ENCODE data around the gene SLFN12.
"Not testable (repeated sequence)": the region's sequence is repeated elsewhere in the genome, so short reads cannot be mapped to it uniquely, and the experiment has no call there.

SLFN12 gene

DNA sequence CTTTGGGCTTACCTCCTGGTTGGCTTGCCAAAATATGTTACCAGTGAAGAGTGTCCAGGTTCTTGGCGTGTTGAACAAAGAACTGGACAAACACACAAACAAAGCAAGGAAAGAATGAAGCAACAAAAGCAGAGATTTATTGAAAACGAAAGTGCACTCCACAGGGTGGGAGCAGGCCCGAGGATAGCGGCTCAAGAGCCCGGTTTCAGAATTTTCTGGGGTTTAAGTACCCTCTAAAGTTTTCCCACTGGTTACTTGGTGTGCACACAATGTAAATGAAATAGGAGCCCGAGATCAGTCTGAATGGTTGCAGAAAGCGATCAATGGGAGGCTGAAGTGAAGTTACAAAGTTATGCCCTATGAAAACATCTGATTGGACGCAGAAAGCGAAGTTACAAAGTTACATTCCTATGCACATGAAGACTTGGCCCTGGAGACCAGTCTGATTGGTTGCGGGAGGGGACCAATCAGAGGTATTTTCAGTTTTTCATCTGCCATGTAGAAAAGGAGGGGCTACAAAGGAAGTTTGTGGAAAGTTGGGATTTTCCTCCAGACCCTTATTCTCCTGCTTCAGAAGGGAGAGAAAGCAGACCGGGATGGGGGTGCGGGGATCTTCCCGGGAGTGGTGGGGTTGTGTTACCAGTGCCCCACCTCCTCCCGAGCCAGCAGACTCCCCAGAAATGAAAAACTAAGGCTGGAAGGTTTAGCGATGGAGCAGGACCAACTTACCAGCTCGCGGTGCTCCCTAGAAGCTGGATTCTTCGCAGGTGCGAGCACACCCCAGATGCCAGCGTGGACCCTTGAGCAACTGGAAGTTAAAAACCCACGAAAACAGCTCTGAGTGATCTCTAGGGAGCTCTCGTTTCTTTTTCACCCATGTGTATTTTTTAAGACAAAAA, at the start of gene SLFN12:
Gene SLFN12, minus strand, starts transcription at position 325 of the 899 bp plus-strand sequence. CDS start 9,472 bp downstream, outside the sequence.
- DNase-seq (ENCODE audit: low read depth): peak; percentile 98

DNA sequence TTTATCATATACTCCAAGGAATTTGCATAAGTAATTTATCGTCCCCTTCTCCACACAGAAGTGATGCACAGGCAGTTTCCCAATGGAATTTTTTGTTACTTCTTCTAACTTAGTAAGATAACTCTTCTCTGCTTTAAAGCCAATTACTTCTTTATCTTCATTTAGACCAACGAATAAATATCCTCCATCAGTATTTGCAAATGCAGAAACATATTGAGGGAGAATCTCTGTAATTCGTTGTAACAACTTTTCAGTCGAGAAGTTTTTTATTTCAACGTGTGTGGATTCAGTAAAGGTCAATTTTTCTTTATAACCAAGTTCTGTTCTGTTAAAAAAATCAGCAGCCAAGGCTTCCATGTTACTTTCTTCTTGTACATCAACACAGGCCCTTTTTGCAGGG, 47.0 kb upstream of the SLFN12 start:
- DNase-seq (ENCODE audit: low read depth): no peak

GRCh38 chr17:35477248-35477647, 44.9 kb upstream of the SLFN12 start:
- DNase-seq (ENCODE audit: low read depth): no peak

- DNase-seq (ENCODE audit: low read depth): no peak
Measured at GRCh38 chr17:35476283-35476820, 44.1 kb upstream of the SLFN12 start.

DNA sequence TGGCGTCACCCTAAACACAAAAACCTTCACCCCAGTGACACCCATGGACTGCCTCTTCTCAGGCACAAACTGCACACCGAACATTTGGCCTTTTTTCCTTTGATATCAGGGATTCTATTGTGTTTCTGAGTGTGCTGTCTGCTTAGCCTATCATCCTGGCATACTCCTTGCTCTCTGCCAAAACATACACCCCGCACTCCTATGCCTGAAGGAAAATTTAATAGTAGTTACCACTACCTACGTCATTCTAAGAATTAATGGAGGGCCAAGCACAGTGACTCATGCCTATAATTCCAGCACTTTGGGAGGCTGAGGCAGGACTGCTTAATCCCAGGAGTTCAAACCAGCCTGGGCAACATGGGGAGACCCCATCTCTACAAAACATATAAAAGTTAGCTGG, 36.2 kb upstream of the SLFN12 start:
- DNase-seq (ENCODE audit: low read depth): no peak

DNA sequence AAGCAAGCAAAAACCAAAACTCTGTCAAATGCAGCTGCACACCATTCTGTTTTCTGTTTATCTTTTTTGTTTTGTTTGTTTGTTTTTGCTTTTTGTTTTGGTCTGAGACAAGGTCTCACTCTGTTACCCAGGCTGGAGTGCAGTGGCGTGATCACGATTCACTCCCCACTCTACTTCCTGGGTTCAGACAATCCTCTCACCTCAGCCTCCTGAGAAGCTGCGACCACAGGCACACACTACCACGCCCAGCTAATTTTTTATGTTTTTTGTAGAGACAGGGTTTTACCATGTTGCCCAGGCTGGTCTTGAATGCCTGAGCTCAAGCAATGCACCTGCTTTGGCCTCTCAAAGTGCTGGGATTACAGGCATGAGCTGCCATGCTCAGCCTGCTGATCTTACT, 35.5 kb upstream of the SLFN12 start:
- no peak for DNase-seq (ENCODE audit: low read depth)

GRCh38 chr17:35460354-35460851, 28.1 kb upstream of the SLFN12 start:
- no peak for DNase-seq (ENCODE audit: low read depth)

- DNase-seq (ENCODE audit: low read depth): not testable (repeated sequence)
Measured at GRCh38 chr17:35454035-35454434, 21.7 kb upstream of the SLFN12 start.

- DNase-seq (ENCODE audit: low read depth): no peak
Measured at GRCh38 chr17:35453171-35453570, 20.9 kb upstream of the SLFN12 start.

GRCh38 chr17:35449371-35449931, 17.2 kb upstream of the SLFN12 start:
- peak; percentile 2 for DNase-seq (ENCODE audit: low read depth)

DNA sequence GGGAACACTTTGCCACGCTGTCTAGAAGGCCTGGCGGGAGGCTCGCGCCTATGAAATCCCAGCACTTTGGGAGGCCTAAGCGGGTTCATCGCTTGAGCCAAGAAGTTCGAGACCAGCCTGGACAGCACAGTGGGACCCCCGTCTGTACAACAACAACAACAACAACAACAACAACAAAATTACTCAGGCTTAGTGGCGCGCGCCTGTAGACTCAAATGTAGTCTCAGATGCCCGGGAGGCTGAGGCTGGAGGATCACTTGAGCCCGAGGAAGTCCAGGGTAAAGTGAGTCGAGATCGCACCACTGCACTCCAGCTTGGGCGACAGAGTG, 16.6 kb upstream of the SLFN12 start:
- DNase-seq (ENCODE audit: low read depth): no peak

DNA sequence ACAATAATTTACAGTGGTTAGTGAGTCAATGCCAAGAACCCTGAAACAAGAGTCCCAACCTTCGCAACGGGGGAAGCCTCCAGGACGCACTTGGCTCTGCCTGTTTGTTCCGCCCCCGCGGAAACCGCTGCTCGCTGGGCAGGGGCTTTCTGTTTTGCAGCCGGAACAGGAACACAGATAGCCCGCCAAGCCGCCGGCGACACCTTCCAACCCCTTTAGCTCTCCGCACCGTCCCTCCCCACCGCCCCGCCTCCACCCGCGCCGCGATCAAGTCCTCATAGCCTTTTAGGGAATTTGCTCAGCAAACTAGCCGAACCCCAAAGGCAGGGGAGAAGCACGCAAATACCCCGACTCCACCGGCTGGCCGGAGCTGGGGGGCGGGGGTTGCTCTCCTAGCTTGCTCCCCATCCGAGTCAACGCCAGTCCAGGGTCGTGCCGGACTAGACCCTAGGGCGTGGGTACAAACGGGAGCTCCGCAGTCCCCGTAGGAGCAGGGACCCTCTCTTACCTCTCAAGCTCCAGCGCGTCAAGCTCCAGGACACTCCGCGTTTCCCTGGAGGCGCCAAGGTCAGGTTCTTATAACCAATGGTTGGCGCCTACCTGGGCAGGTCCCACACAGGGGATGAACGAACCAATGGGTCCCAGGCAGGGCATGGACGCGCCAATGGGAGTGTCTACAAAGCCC, 16.1 kb upstream of the SLFN12 start, which contains the start of gene SLFN13:
Gene SLFN13, minus strand, starts transcription at position 553 of the 685 bp plus-strand sequence. CDS start 3,086 bp downstream, outside the sequence.
- DNase-seq (ENCODE audit: low read depth): peak; percentile 40

DNA sequence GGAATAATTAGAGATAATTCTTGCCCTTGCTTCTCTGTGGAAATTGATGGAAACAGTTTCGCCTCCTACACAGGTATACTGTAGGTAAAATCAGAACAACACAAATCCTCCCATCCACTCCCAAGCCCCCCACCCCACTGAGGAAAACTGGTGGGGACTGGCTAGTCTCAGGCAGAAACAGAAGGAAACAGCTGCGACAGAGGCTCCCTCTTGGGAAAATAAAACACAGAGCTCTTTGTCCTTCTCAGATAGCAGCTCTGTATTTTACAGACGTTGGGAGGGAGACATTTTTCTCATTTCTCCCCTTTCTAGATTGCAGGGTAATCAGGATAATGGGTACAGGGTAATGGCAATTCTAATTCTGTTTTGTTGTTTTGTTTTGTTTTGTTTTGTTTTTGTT, 15.2 kb upstream of the SLFN12 start:
- no peak for DNase-seq (ENCODE audit: low read depth)

DNA sequence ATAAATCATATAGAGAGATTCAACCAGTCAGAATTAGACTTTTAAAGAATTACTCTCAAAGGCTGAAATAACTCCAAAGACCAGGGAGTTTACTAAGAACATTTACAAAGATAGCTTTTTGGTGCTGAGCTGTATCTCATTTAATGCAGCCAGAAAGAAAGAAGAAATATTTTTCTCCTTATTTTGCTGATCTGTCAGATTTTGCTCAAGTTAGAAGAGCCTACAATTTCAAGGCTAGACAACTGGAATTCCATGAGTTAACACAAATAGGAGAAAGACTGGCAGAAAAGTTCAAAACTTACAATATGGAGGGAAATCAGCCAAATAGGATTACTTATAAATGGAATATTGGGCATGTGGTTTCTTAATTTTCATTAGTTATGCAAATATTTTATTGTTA, 6.1 kb upstream of the SLFN12 start:
- DNase-seq (ENCODE audit: low read depth): no peak

DNA sequence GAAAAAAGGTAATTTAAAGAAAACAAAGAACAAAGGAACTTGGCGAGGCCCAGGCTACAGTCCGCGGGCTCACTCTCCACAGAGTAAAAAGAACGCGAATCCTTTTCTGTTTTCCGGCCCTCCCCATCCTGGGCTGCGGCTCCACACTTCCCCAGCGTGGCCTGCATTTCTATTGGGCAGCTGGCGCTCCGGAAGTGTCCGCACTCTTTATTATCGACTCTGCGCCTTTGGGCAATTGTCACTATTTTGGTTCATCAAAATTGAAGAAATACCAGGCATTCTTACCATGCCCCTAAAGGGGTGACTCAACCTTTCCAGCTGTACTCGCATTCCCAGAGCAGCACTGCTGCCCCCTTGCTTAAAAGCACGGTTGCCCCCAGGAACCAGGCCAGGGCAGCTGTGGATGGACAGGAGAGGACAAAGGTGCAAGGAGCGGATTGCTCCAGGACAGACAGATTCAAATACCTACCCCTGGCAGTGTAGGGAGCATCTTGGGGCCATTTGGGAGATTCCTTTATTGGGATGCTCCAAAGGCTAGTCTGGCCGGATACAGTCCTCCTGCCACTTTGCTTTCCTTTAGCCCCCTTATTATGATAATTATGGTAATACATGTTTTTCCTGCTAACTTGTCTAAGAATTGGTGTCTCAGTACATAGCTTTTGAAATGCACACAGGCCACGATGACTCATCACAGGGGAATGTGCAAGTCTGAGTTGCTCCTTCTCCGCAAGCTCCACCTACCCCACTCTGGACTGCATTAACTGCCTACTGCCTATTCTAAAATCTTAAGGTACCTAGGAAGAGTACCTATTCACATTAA, 985 bp upstream of the SLFN12 start:
- DNase-seq (ENCODE audit: low read depth): peak; percentile 99

DNA sequence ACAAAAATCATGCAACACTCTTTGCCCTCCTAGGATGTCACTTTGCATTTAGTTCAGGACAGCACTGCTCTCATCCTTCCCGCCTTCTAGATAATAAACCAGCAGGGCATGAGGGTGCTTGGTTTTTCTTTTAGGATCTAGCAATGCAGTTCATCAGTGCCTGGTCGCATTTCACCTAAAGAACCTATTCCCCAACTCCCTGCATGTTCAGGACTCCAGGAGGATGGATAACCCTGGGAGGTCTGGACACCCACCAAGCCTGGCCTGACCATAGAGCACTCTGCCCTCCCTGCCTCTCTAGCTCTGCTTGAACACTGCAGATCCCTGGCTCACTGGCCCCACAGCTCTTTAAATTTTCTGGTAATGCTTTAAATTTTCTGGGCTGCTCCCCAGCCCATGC, 2.6 kb downstream of the SLFN12 start:
- no peak for DNase-seq (ENCODE audit: low read depth)

DNA sequence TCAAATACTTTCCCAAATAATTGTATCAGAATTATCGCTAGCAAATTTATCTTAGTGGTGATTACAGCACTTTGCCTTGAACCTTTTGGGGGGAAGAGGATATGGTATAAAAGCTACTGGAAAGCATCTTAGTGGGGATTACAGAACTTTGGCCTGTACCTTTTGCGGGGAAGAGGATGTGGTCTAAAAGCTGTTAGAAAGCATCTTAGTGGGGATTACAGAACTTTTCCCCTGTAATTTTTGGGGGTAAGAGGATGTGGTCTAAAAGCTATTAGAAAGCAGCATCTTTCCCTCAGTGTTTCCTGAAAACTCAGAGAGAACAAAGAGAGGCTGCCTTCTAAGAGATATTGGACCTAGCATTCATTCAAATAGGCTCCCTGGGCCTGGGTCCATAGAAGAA, 4.1 kb downstream of the SLFN12 start:
- no peak for DNase-seq (ENCODE audit: low read depth)

- DNase-seq (ENCODE audit: low read depth): peak; percentile 25
Measured at GRCh38 chr17:35423761-35424160, 8.5 kb downstream of the SLFN12 start.

DNA sequence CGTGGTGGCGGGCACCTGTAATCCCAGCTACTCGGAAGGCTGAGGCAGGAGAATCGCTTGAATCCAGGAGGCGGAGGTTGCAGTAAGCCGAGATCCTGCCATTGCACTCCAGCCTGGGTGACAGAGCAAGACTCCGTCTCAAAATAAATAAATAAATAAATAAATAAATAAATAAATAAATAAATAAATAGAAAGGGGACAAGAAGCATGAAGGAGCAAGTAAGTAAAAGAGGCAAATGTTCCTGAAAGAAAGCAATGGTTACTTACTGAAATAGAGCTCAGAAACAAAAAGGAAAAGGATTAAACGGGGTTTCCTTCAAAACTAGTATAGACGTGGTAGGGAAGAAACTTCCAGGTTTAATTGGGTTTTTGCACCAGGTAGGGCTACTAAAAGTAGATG, 11.2 kb downstream of the SLFN12 start:
- DNase-seq (ENCODE audit: low read depth): not testable (repeated sequence)

DNA sequence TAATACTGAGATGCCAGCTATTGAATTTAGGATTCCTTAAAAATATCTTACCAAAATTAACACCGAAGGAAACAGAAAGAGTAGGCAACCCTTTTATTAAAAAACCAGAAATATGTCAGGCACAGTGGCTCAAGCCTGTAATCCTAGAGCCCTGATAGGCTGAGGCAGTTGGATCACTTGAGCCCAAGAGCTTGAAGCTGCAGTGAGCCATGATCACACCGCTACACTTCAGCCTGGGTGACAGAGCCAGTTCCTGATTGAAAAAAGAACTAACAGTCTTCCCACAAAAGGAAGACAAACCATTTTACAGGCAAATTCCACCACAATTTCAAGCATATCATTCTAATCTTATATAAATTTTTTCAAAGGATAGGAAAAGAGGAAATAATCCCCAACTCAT, 15.6 kb downstream of the SLFN12 start:
- no peak for DNase-seq (ENCODE audit: low read depth)

DNA sequence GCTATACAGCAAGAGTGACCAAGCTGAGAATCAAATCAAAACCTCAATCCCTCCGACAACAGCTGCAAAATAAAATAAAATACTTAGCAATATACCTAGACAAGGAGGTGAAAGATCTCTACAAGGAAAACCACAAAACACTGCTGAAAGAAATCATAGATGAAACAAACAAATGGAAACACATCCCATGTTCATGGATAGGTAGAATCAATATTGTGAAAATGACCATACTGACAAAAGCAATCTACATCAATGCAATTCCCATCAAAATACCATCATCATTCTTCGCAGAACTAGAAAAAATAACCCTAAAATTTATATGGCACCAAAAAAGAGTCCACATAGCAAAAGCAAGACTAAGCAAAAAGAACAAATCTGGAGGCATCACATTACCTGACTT, 17.6 kb downstream of the SLFN12 start:
- not testable (repeated sequence) for DNase-seq (ENCODE audit: low read depth)

GRCh38 chr17:35414247-35414646, 18.1 kb downstream of the SLFN12 start:
- no peak for DNase-seq (ENCODE audit: low read depth)

All from EH (cell line).